ENCODE measurements around the gene CBR1.
"Not testable (repeated sequence)": the region's sequence is repeated elsewhere in the genome, so short reads cannot be mapped to it uniquely, and the experiment has no call there.

Gene CBR1

DNA sequence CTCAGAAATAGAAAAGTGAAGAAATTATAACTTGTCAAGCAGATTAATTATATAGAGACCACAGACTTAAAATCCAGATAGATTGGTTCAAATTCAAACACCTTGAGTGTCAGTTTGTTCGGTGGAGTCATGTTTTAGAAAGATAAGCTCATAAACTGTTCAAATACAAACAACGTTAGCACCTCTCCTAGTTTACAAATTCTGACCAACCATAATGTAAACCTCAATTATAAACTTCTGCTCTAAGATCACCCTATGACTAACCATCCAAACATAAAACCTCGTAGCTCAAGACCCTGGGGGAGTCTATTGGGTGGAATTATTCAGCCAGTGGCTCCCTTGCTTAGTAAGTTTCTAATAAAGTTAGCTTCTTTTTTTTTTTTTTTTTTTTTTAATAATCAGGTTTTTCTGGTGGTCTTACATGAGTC is 12.4 kb downstream of the CBR1 start:
- DNase-seq, result no peak

GRCh38 chr21:36087362-36088138 is 17.7 kb downstream of the CBR1 start:
- DNase-seq, result no peak

- no peak for DNase-seq
Measured at GRCh38 chr21:36089946-36090345, 20.1 kb downstream of the CBR1 start.

- no peak for DNase-seq
Measured at GRCh38 chr21:36092681-36093080, 22.9 kb downstream of the CBR1 start.

DNA sequence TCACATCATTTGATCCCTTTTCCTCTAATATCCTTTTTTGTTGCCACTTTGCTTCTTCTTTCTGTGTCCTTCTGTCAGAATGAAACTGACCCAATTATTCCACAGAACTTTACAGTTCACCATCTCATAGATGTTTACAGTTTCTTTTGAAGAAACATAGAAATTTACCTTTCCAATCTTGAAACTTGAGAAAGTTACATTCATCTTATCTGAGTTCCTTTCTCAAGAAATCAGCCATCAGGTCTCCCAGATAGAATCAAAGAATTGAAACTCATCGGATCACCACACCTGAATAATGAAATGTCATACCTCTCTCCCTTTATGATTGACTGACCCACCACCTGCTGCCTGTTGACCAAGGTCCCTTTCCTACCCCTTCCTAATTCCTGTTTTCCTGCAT is 23.7 kb downstream of the CBR1 start:
- DNase-seq, result no peak

DNA sequence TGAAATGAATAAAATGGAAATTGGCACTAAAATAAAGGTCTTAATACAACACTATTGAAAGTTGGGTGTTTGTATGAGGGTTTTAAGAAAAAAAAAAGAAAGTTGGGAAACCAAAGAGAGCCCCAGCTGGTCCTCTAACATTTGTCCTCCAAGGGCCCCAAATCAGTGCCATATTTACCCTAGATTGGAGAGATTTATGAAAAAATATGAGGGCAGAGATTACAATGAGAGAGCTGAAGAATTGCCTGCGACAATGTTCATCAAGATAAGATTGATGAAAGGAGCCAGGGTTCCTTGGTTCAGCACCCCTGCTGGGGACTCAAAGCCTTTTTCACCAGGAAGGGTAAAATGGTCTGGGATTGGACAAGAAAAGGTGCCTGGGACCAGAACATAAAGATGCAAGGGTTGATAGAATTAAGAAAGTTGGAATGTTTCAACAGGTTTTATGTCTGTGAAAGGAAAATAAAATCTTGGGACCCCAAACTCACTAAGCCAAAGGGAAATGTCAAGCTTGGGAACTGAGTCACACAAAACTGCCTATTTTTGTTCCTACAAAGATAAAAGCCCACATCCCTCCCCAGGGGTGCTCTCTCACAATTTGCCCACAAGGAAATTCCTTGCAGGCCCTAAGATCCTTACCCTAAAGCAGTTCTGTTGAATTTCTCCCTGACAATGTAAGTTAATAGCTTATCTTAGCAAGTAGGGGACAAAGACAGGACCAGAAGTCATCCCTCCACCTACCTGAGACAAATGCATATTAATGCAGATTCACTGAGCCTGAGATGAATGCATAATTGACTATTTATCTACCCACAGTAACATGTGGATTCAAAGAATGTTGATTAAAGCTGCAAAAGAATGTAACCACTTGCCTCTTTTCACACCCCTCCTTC is 26.8 kb downstream of the CBR1 start:
- no peak for DNase-seq

GRCh38 chr21:36097427-36098181 is 27.8 kb downstream of the CBR1 start:
- no peak for DNase-seq

- no peak for DNase-seq
Measured at GRCh38 chr21:36098182-36098532, 28.3 kb downstream of the CBR1 start.

- DNase-seq, result no peak
Measured at GRCh38 chr21:36099000-36099399, 29.2 kb downstream of the CBR1 start.

DNA sequence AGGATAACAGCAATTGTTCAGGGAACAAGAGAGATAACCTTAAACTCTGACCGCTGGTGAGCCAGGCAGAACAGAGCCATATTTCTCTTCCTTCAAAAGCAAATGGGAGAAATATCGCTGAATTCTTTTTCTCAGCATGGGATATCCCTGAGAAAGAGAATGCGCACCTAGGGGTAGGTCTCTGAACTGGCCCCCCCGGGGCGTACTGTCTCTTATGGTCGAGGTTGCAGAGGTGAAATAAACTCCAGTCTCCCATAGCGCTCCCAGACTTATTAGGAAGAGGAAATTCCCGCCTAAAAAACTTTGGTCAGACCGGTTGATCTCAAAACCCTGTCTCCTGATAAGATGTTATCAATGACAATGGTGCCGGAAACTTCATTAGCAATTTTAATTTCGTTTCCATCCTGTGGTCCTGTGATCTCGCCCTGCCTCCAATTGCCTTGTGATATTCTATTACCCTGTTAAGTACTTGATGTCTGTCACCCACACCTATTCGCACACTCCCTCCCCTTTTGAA is 29.9 kb downstream of the CBR1 start:
- DNase-seq, result not testable (repeated sequence)

- DNase-seq, result no peak
Measured at GRCh38 chr21:36100971-36101641, 31.3 kb downstream of the CBR1 start.

DNA sequence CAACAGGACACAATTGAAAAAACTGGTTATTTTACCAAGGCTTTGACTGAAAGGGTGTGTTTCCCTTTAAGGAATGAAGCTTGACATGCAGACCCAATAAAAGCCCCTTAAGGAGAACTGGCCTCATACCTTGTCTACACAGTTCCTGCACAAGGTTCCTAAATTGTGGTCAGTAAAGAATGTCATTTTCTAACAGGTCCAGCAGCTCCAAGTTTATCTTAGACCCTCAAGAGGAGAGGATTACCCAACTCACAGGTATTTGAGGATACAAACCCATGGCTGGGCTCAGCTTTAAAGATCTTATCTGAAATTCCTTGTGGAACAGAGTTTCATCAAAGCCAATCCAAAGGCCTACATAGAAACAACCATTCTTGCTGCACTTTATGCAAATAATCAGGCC is 33.6 kb downstream of the CBR1 start:
- DNase-seq, result no peak

GRCh38 chr21:36104317-36105300 is 34.8 kb downstream of the CBR1 start:
- no peak for DNase-seq

- no peak for DNase-seq
Measured at GRCh38 chr21:36105327-36105842, 35.6 kb downstream of the CBR1 start.

DNA sequence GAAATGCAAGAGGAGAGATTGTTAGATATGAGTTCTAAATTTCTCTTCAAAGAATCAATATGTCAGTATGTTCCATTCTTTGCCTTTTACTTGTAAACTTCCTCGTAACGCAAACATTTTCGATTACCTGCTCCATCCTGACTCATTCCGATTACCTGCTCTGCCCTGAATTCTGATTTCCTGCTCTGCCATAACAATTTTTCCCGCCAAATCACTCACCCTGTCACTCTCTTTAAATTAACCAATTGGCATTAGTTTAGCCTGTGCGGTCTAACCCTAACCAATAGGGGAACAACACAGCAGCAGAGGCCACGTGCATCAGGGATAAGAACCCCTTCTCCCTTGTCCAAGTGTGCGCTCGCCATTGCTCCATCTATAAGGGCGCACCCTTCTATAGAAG is 40.0 kb downstream of the CBR1 start:
- DNase-seq, result no peak

GRCh38 chr21:36111238-36111637 is 41.4 kb downstream of the CBR1 start:
- DNase-seq, result no peak

- DNase-seq, result peak; percentile 91
Measured at GRCh38 chr21:36113647-36114428, 44.0 kb downstream of the CBR1 start.

GRCh38 chr21:36115138-36115730 is 45.4 kb downstream of the CBR1 start:
- no peak for DNase-seq

DNA sequence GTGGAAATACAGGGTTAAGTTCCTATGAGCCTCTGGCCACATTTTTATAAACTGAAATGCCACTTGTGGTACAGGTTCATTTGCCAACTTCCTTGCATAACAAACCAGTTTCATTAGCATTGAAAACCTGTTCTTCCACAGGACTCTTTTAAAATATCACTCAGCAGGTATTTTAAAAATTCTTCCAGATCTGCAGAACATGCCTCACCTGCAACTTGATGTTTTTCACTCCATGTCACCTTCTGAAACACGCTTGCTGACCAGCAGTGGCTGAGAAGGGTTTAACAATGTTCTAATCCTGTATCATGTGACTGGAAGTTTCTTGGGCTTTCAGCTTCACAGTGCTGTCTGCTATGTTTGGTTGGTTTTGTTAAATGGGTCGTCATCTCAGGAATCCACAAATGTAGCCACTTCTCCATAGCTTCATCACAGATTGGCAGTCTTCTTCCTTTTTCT is 47.5 kb downstream of the CBR1 start:
- no peak for DNase-seq
